ENCODE measurements around the gene B9D1.

GRCh38 chr17:19360772-19361171 lies 1.8 kb downstream of the B9D1 start:
- TF ChIP-seq CTCF (IDR thresholded peaks at IDR 0.05 in 4 of 5, conservative IDR thresholded peaks at IDR 0.05 in 1 of 5) (no peak), POLR2A (IDR thresholded peaks at IDR 0.05) (no peak)
